GM20000 (cell line): Measurements from ENCODE around the gene ENPEP.
"Not testable (repeated sequence)": the region's sequence is repeated elsewhere in the genome, so short reads cannot be mapped to it uniquely, and the experiment has no call there.

Experiments
- DNase-seq: peaks from one replicate; pipeline ENCODE4 v3.0.0; 2012; ENCODE audit warnings: low spot score
- TF ChIP-seq, protein P1 (sequence below): IDR thresholded peaks from 2 replicates; pipeline ENCODE4 v1.5.1; 2012; ENCODE audit warnings: mild to moderate bottlenecking, control low read depth; ENCODE audit errors: extremely low read depth, missing control alignments

Gene ENPEP, protein sequence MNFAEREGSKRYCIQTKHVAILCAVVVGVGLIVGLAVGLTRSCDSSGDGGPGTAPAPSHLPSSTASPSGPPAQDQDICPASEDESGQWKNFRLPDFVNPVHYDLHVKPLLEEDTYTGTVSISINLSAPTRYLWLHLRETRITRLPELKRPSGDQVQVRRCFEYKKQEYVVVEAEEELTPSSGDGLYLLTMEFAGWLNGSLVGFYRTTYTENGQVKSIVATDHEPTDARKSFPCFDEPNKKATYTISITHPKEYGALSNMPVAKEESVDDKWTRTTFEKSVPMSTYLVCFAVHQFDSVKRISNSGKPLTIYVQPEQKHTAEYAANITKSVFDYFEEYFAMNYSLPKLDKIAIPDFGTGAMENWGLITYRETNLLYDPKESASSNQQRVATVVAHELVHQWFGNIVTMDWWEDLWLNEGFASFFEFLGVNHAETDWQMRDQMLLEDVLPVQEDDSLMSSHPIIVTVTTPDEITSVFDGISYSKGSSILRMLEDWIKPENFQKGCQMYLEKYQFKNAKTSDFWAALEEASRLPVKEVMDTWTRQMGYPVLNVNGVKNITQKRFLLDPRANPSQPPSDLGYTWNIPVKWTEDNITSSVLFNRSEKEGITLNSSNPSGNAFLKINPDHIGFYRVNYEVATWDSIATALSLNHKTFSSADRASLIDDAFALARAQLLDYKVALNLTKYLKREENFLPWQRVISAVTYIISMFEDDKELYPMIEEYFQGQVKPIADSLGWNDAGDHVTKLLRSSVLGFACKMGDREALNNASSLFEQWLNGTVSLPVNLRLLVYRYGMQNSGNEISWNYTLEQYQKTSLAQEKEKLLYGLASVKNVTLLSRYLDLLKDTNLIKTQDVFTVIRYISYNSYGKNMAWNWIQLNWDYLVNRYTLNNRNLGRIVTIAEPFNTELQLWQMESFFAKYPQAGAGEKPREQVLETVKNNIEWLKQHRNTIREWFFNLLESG

DNA sequence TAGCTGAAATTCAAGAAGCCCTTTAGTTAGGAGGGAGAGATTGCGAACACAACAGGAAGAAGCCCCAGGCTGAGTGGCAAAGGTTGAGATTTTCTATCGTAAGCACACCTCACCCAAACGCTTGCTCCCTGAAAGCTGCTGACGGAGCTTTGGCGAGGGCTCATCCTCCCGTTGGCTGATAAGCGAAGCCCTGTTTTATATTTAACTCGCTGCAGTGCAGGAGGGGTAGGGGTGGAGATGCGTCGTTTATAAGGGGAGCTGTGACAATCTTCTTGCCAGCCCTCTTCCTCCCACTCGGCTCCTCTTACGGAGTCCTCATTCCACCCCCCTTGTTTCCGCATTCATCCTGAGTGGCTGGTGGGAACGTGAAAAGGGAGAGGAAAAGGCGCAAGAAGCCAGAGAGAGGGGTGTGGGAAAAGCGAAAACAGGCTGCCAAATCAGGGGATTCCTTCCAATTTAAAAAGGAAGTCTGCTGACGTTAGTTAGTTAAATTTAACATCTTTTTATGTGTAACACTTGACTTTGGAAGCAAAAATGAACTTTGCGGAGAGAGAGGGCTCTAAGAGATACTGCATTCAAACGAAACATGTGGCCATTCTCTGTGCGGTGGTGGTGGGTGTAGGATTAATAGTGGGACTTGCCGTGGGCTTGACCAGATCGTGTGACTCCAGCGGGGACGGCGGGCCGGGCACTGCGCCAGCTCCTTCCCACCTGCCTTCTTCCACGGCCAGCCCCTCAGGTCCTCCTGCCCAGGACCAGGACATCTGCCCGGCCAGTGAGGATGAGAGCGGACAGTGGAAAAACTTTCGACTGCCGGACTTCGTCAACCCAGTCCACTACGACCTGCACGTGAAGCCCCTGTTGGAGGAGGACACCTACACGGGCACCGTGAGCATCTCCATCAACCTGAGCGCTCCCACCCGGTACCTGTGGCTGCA lies at the start of gene ENPEP:
ENPEP (plus strand) TSS at position 275 of the 938 bp plus-strand sequence; CDS start at position 535, 260 bp downstream.
- TF ChIP-seq, protein P1, sequence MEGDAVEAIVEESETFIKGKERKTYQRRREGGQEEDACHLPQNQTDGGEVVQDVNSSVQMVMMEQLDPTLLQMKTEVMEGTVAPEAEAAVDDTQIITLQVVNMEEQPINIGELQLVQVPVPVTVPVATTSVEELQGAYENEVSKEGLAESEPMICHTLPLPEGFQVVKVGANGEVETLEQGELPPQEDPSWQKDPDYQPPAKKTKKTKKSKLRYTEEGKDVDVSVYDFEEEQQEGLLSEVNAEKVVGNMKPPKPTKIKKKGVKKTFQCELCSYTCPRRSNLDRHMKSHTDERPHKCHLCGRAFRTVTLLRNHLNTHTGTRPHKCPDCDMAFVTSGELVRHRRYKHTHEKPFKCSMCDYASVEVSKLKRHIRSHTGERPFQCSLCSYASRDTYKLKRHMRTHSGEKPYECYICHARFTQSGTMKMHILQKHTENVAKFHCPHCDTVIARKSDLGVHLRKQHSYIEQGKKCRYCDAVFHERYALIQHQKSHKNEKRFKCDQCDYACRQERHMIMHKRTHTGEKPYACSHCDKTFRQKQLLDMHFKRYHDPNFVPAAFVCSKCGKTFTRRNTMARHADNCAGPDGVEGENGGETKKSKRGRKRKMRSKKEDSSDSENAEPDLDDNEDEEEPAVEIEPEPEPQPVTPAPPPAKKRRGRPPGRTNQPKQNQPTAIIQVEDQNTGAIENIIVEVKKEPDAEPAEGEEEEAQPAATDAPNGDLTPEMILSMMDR: no peak

DNA sequence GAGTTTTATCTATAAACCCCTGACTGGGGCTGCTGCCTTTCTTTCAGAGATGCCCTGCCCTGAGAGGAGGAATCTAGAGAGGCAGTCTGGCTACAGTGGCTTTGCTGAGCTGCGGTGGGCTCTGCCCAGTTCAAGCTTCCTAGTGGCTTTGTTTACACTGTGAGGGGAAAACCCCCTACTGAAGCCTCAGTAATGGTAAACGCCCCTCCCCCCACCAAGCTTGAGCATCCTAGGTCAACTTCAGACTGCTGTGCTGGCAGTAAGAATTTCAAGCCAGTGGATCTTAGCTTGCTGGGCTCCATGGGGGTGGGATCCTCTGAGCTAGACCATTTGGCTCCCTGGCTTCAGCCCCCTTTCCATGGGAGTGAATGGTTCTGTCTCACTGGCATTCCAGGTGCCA lies 44.1 kb upstream of the ENPEP start:
- DNase-seq: not testable (repeated sequence)

More for the DNA sequence above, at the start of gene ENPEP:
- DNase-seq: no peak

DNA sequence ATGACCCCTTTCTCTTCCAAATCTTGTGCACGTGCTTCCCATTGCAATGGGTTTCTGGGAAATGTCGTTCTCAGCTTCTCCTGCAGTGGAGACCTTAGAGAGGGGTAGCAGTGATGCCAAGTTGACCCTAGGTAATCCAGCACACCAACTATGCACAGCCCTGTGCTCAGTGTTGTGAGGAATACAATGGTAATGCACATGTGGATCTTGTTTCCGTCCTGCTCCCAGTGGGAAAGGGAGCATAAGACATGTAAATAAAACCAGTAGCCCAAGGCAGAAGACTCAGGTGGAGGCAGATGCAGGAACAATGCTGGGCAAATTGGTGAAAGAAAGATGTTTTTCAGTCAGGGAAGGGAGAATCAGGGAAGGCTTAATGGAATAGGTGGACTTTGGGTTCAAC lies 38.7 kb upstream of the ENPEP start:
- not testable (repeated sequence) for DNase-seq

DNA sequence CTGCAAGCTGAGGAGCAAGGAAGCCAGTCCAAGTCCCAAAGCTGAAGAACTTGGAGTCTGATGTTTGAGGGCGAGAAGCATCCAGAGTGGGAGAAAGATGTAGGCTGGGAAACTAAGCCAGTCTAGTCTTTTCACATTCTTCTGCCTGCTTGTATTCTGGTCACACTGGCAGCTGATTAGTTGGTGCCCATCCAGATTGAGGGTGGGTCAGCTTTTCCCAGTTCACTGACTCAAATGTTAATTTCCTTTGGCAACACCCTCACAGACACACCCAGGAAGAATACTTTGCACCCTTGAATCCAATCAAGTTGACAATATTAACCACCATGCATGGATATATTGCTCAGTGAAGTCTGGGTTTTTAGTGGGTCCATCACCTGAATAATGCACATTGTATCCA lies 36.7 kb upstream of the ENPEP start:
- not testable (repeated sequence) for DNase-seq

DNA sequence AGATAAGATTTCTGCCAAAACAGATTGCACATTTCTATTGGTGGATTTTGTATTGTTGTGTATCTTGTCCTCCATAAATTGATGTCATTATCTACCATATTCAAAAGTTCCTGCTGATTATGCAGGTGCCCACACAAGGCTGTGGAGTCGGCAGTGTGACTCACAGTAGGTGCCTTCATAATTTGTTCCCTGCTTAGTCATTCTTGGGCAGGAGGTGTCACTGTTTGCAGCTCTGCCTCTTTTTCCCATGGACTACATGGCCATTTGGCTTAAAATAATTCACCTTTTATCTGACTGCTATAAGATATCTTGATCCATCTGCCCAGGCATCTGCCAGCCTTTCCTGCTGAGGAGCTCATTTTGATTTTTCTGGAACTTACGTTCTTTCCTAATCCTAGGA lies 33.6 kb upstream of the ENPEP start:
- TF ChIP-seq, protein P1: no peak
- DNase-seq: no peak

DNA sequence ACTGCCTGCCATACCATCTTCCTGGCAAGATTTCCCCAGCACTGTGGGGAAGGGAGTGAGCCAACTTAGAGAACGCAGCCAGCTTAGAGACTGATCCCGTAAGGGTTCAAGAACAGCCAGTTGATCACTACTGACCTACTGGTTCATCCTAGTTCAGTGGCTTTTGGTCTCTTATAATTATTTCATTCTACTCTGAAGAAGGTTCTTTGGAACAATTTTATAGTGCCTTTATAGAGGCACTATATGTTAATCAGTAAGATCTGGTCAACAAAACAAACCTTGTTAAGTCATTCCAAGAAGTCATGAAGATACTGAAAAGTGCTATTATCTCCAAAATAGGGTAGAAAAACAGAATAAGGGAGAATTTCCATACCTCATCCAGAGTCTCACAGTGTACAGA lies 33.2 kb upstream of the ENPEP start:
- TF ChIP-seq, protein P1: no peak
- DNase-seq: no peak

DNA sequence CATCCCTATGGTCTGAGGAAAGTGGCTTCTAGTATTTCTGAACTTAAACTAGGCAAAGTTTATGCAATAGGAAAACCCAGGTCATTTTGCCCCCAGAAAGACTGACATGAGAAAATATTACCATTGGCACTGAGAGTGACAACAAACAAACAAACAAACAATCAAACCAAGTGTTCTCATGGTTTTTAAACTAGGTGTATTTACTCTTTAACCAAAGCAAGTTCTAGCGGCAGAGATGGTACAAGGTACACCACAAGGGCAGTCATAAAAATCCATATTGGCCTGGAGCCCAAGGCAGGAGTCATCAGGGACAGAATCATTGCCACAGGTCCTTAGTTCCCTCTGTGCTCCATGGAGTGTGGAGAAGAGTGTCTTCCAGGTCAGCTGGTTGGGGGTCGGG lies 26.0 kb upstream of the ENPEP start:
- TF ChIP-seq, protein P1: no peak
- no peak for DNase-seq

DNA sequence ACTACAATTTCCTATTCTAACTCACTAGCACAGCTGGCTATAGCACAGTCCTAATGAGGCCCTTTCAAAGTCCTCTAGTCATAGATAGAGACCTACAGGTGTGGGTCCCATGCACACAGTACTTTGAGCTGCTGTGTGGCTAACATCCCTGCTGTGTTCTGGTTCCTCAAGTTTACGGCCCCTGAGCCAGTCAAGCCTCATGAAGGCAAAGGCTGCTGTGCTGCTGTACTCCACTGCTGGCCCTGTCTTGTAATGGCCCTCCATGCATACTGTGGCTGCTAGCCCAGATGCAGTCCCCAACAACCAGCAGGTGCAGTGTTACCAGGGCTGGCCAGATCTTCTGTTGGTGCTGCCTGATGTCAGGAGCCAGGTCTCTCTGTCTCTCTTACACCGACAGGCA lies 23.4 kb upstream of the ENPEP start:
- TF ChIP-seq, protein P1: no peak
- DNase-seq: no peak
